WTC11 (cell line): ENCODE measurements around the gene SLC36A1.

ENCODE experiments used
- ATF2 ChIP-seq: sonication (generic); formaldehyde crosslinking; IDR thresholded peaks from 2 replicates; pipeline ENCODE4 v1.8.1; 2022; ENCODE audit warnings: low read depth, missing genetic modification reagents, borderline replicate concordance
- CREB1 ChIP-seq: sonication (generic); formaldehyde crosslinking; IDR thresholded peaks from 2 replicates; pipeline ENCODE4 v1.8.0; 2023; ENCODE audit warnings: mild to moderate bottlenecking, missing genetic modification reagents
- E2F4 ChIP-seq: sonication (generic); formaldehyde crosslinking; IDR thresholded peaks from 2 replicates; pipeline ENCODE4 v1.8.1; 2022; ENCODE audit warnings: low read depth, mild to moderate bottlenecking, moderate library complexity, missing genetic modification reagents, borderline replicate concordance
- ESRRA ChIP-seq: sonication (generic); formaldehyde crosslinking; IDR thresholded peaks from 2 replicates; pipeline ENCODE4 v1.8.1; 2022; ENCODE audit warnings: mild to moderate bottlenecking, missing genetic modification reagents, borderline replicate concordance
- JUN ChIP-seq: sonication (generic); formaldehyde crosslinking; IDR thresholded peaks from 2 replicates; pipeline ENCODE4 v1.8.0; 2023; ENCODE audit warnings: mild to moderate bottlenecking, missing genetic modification reagents
- ZNF121 ChIP-seq: sonication (generic); formaldehyde crosslinking; IDR thresholded peaks from 2 replicates; pipeline ENCODE4 v1.8.0; 2023; ENCODE audit warnings: missing genetic modification reagents
- ZNF281 ChIP-seq: sonication (generic); formaldehyde crosslinking; IDR thresholded peaks from 2 replicates; pipeline ENCODE4 v1.8.0; 2023; ENCODE audit warnings: mild to moderate bottlenecking, missing genetic modification reagents
- TF ChIP-seq, protein P1 (sequence below): fragments of 200-600 bp; IDR thresholded peaks from 2 replicates; pipeline ENCODE4 v1.8.0; 2022; ENCODE audit warnings: antibody characterized with exemption
- TF ChIP-seq, protein P2 (sequence below): sonication (generic); formaldehyde crosslinking; IDR thresholded peaks from 2 replicates; pipeline ENCODE4 v1.8.1; 2023; ENCODE audit warnings: mild to moderate bottlenecking, missing genetic modification reagents, moderate library complexity
- TF ChIP-seq, protein P3 (sequence below): sonication (generic); formaldehyde crosslinking; IDR thresholded peaks from 2 replicates; pipeline ENCODE4 v1.8.0; 2022; ENCODE audit warnings: mild to moderate bottlenecking, missing genetic modification reagents

DNA sequence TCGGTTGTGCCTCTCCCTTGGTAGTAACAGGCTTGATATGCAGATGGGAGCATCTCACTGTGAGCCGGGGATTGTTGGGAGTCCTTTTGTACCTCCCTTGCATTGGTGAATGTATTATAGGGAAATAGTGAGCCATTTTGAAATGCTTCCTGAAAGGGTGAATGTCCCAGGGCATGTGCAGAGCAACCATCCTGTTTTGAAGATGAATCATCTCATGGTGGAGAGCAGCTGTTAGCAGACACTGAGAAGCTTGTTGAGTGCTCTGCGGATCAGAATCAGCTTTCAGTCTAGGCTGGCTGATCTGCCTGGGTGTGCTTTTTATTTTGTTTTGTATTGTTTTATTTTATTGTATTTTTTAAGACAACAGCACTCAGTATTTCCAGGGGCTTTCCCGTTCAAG lies 29.7 kb downstream of the SLC36A1 start:
- TF ChIP-seq ATF2 (no peak), ZNF281 (no peak), CREB1 (no peak), JUN (CRISPR knock-in tag) (no peak), ESRRA (CRISPR knock-in tag) (no peak), ZNF121 (no peak), E2F4 (CRISPR knock-in tag) (no peak)
- TF ChIP-seq, protein P1, sequence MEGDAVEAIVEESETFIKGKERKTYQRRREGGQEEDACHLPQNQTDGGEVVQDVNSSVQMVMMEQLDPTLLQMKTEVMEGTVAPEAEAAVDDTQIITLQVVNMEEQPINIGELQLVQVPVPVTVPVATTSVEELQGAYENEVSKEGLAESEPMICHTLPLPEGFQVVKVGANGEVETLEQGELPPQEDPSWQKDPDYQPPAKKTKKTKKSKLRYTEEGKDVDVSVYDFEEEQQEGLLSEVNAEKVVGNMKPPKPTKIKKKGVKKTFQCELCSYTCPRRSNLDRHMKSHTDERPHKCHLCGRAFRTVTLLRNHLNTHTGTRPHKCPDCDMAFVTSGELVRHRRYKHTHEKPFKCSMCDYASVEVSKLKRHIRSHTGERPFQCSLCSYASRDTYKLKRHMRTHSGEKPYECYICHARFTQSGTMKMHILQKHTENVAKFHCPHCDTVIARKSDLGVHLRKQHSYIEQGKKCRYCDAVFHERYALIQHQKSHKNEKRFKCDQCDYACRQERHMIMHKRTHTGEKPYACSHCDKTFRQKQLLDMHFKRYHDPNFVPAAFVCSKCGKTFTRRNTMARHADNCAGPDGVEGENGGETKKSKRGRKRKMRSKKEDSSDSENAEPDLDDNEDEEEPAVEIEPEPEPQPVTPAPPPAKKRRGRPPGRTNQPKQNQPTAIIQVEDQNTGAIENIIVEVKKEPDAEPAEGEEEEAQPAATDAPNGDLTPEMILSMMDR, result no peak
- TF ChIP-seq, protein P2, sequence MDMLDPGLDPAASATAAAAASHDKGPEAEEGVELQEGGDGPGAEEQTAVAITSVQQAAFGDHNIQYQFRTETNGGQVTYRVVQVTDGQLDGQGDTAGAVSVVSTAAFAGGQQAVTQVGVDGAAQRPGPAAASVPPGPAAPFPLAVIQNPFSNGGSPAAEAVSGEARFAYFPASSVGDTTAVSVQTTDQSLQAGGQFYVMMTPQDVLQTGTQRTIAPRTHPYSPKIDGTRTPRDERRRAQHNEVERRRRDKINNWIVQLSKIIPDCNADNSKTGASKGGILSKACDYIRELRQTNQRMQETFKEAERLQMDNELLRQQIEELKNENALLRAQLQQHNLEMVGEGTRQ, result no peak
- TF ChIP-seq, protein P3, sequence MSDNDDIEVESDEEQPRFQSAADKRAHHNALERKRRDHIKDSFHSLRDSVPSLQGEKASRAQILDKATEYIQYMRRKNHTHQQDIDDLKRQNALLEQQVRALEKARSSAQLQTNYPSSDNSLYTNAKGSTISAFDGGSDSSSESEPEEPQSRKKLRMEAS, result no peak
